ENCODE results near the gene ELL2. TPM values are rescaled to one million over a fixed set of nuclear protein-coding genes. Genes with fewer than 3 reads are reported as not detected.

ELL2 gene
- total RNA-seq, 3 donors from 2014 or later (not counting 1 experiment from before 2014, with no cell fraction given), result 52.8 to 78.2 (median 69.4) TPM

DNA sequence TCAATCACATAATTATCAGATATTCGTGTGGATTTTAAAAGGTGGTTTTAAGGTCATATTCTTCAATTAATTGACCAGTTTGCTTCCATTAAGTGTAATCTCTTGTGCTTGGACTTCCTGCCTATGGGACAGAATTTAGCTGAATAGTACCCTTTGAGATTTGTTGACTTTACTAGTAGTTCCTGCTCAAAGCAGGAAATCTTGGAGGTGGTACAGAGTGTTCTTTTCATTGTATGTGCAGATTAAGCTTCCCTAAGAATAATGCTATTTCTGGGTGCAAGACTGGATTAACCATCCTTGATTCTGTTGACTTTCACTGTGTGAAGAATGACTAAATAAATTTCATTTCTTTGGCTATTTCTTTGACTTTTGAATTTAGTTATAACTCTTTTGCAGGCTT, 45.4 kb upstream of the ELL2 start:
- Histone ChIP-seq H3K9me3 (ENCODE audit: control insufficient read depth, insufficient read depth, low read length) (no peaks in the 10 kb centered on the region), H3K4me3 (ENCODE audit: low read length) (no peak overlapping the region), H3K36me3 (ENCODE audit: control insufficient read depth, insufficient read depth, low read length) (no peaks in the 10 kb centered on the region), H3K4me1 (ENCODE audit: control insufficient read depth, insufficient read depth, low read length) (no peaks in the 10 kb centered on the region), H3K27me3 (ENCODE audit: control insufficient read depth, insufficient read depth, low read length) (no peaks in the 10 kb centered on the region), H3K27ac (ENCODE audit: low read length) (no peak overlapping the region)
- ATAC-seq (no peak), DNase-seq (no peak)
- Mint-ChIP-seq H3K36me3 (no peaks in the 10 kb centered on the region), H3K27me3 (ENCODE audit: low read depth in 2 of 2) (peaks cover 0 to 9% of the 10 kb centered on the region in 2 donors), H3K4me3 (no peak overlapping the region), H3K4me1 (no peaks in the 10 kb centered on the region), H3K9me3 (no peaks in the 10 kb centered on the region), H3K27ac (no peak overlapping the region)
- WGBS (ENCODE audit: insufficient coverage), result no CpG with 5 or more reads among the region's 1 CpG
- intact Hi-C loops (cut with micrococcal nuclease), result no loop called here
- TF ChIP-seq CTCF (IDR thresholded peaks at IDR 0.05), result no peak

DNA sequence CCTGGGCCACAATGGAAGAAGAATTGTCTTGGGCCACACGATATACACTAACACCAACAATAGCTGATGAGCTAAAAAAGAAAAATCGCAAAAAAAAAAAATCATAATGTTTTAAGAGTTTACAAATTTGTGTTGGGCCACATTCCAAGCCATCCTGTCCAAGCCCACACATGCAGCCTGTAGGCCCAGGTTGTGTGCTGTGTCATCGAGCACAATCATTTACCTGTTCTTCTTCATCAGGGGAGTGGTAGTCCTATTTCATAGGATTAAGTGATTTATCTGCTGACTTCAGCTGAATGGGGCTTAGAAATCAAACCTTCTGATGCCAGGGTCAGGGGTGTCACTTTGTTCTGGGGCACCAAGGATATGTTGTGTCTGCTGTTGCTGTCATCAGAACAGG, 44.6 kb upstream of the ELL2 start:
- Histone ChIP-seq H3K9me3 (ENCODE audit: control insufficient read depth, insufficient read depth, low read length) (no peaks in the 10 kb centered on the region), H3K4me1 (ENCODE audit: control insufficient read depth, insufficient read depth, low read length) (no peaks in the 10 kb centered on the region), H3K36me3 (ENCODE audit: control insufficient read depth, insufficient read depth, low read length) (no peaks in the 10 kb centered on the region), H3K27me3 (ENCODE audit: control insufficient read depth, insufficient read depth, low read length) (no peaks in the 10 kb centered on the region), H3K27ac (ENCODE audit: low read length) (no peak overlapping the region), H3K4me3 (ENCODE audit: low read length) (no peak overlapping the region)
- WGBS (ENCODE audit: insufficient coverage), result 100% methylated on average over 3 of the region's 3 CpGs
- DNase-seq (no peak), ATAC-seq (no peak)
- H3K4me3 Mint-ChIP-seq, result no peak overlapping the region
- TF ChIP-seq CTCF (IDR thresholded peaks at IDR 0.05), result no peak
- no peak overlapping the region for H3K27ac Mint-ChIP-seq
- no peaks in the 10 kb centered on the region for H3K9me3 Mint-ChIP-seq
- intact Hi-C loops (cut with micrococcal nuclease), result no loop called here
- peaks cover 0 to 9% of the 10 kb centered on the region in 2 donors for H3K27me3 Mint-ChIP-seq (ENCODE audit: low read depth in 2 of 2)
- no peaks in the 10 kb centered on the region for H3K4me1 Mint-ChIP-seq
- H3K36me3 Mint-ChIP-seq, result no peaks in the 10 kb centered on the region

DNA sequence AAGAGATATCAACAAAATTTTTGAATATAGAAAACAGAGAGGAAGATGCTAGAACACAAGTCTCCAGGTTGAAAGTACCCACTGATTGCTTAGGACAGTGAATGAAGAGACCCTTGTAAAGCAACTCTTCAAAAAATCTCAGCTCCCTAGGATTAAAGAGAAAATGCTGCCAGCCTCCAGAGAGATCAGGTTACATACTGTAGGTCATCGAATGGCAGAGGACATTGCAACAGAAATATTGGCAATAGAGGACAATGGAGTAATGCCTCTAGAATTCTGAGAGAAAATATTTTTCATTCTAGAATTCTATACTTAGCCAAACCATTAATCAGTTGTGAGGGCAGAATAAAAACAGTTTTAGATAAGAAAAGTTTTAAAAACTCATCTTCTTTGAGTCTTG, 43.1 kb upstream of the ELL2 start:
- no peak for TF ChIP-seq CTCF (IDR thresholded peaks at IDR 0.05)
- Mint-ChIP-seq H3K36me3 (no peaks in the 10 kb centered on the region), H3K9me3 (no peaks in the 10 kb centered on the region), H3K27ac (no peak overlapping the region), H3K4me3 (no peak overlapping the region), H3K27me3 (ENCODE audit: low read depth in 2 of 2) (peaks cover 0 to 9% of the 10 kb centered on the region in 2 donors), H3K4me1 (no peaks in the 10 kb centered on the region)
- Histone ChIP-seq H3K9me3 (ENCODE audit: control insufficient read depth, insufficient read depth, low read length) (no peaks in the 10 kb centered on the region), H3K4me3 (ENCODE audit: low read length) (no peak overlapping the region), H3K36me3 (ENCODE audit: control insufficient read depth, insufficient read depth, low read length) (no peaks in the 10 kb centered on the region), H3K27me3 (ENCODE audit: control insufficient read depth, insufficient read depth, low read length) (no peaks in the 10 kb centered on the region), H3K4me1 (ENCODE audit: control insufficient read depth, insufficient read depth, low read length) (no peaks in the 10 kb centered on the region), H3K27ac (ENCODE audit: low read length) (no peak overlapping the region)
- ATAC-seq (no peak), DNase-seq (no peak)
- 88% methylated on average over 1 of the region's 1 CpG for WGBS (ENCODE audit: insufficient coverage)
- intact Hi-C loops (cut with micrococcal nuclease), result no loop called here

GRCh38 chr5:96004087-96004486, 42.4 kb upstream of the ELL2 start:
- Histone ChIP-seq H3K27me3 (ENCODE audit: control insufficient read depth, insufficient read depth, low read length) (no peaks in the 10 kb centered on the region), H3K27ac (ENCODE audit: low read length) (no peak overlapping the region), H3K9me3 (ENCODE audit: control insufficient read depth, insufficient read depth, low read length) (no peaks in the 10 kb centered on the region), H3K4me3 (ENCODE audit: low read length) (no peak overlapping the region), H3K36me3 (ENCODE audit: control insufficient read depth, insufficient read depth, low read length) (no peaks in the 10 kb centered on the region), H3K4me1 (ENCODE audit: control insufficient read depth, insufficient read depth, low read length) (no peaks in the 10 kb centered on the region)
- no peaks in the 10 kb centered on the region for H3K9me3 Mint-ChIP-seq
- H3K4me3 Mint-ChIP-seq, result no peak overlapping the region
- no peak for TF ChIP-seq CTCF (IDR thresholded peaks at IDR 0.05)
- H3K27me3 Mint-ChIP-seq (ENCODE audit: low read depth in 2 of 2), result peaks cover 0 to 16% of the 10 kb centered on the region in 2 donors
- intact Hi-C loops (cut with micrococcal nuclease), result no loop called here
- DNase-seq (no peak), ATAC-seq (no peak)
- H3K27ac Mint-ChIP-seq, result no peak overlapping the region
- H3K4me1 Mint-ChIP-seq, result no peaks in the 10 kb centered on the region
- no peaks in the 10 kb centered on the region for H3K36me3 Mint-ChIP-seq

All from natural killer cell (primary cell).